Ectodermal cell (in vitro differentiated cells): ENCODE data around the gene SLC12A8.

Experiments used
- H3K27ac ChIP-seq: 2 replicates; pipeline ENCODE4 v1.7.0; 2013; ENCODE audit warnings: mild to moderate bottlenecking, low read depth, low read length; ENCODE audit not compliant: insufficient read depth, poor library complexity, severe bottlenecking
- H3K27me3 ChIP-seq: 2 replicates; pipeline ENCODE4 v1.7.0; 2013; ENCODE audit warnings: mild to moderate bottlenecking, low read length; ENCODE audit not compliant: insufficient read depth, control insufficient read depth, poor library complexity, severe bottlenecking
- H3K36me3 ChIP-seq: one replicate; pipeline ENCODE4 v1.7.0; 2013; ENCODE audit warnings: low read length; ENCODE audit not compliant: control insufficient read depth, insufficient read depth
- H3K4me1 ChIP-seq: one replicate; pipeline ENCODE4 v1.7.0; 2013; ENCODE audit warnings: low read length; ENCODE audit not compliant: control insufficient read depth, insufficient read depth
- H3K4me3 ChIP-seq: 2 replicates; pipeline ENCODE4 v1.7.0; 2013; ENCODE audit warnings: low read depth, low read length, control low read depth; ENCODE audit not compliant: insufficient read depth
- H3K9me3 ChIP-seq: 2 replicates; pipeline ENCODE4 v1.7.0; 2013; ENCODE audit warnings: mild to moderate bottlenecking, low read length, moderate library complexity; ENCODE audit not compliant: control insufficient read depth
- WGBS, 2 experiments: methylation state at CpG; one replicate each; pipeline ENCODE4 v1.1.7; 2013; ENCODE audit warnings: missing lambda C conversion rate in 2 of 2; 5-methylcytosine and 5-hydroxymethylcytosine counted together

The SLC12A8 gene

DNA sequence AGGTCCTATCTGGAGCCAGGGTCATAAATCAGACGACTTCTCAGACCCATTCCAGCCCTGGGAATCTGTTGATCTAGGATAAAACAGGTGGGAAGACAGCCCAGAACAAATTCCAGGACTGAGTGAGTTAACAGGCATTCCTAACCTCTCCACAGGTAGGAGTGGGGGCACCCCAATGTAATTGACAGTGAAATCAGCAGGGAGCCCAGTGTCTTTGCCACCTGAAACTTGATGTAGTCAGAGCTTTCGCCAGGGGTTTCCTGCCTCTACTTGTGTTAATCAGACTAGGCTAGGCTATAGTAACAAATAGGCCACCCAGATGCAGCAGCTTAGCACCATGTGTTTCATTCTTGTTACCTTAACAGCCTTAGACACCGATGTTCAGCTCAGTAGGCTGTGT is 154.0 kb downstream of the SLC12A8 start:
- peaks cover 34% of the 10 kb centered on the region for H3K27me3 ChIP-seq
- WGBS, 2 experiments = 83 to 88% methylated on average over 3 of the region's 3 CpGs
- H3K36me3 ChIP-seq = no peaks in the 10 kb centered on the region
- no peak overlapping the region for H3K27ac ChIP-seq
- no peak overlapping the region for H3K4me3 ChIP-seq
- peaks cover 19% of the 10 kb centered on the region for H3K4me1 ChIP-seq
- no peaks in the 10 kb centered on the region for H3K9me3 ChIP-seq

DNA sequence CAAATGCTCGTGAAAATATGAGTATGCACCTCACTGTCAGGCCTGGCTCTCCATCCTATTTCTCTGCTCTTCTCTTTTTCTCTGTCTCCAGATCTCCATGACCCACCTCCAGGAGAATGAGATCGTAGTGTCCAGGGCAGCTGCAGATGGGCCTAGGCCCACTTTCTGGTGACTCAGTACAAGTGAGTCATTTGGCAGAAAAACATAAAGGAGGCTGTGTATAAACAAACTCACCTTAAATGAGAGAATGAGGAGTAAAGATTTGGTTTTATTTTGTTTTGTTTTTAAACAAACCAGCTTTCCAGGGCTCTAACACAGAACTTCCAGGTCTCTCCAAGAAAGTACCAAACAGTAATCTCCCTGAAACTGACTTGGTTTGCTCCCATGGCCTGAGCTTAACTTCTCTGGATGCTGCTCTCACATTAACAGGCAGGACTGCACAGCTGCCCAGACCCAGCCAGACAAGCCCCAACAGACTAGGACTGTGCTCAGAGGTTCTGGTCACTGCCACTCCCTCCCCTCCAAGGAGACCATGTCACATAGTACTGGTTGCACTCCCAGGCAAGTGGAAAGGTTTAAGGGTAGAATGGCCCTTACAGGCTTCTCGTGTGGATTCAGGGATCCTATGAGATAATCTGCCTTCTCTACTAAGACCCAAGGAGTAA is 155.2 kb downstream of the SLC12A8 start:
- 88 to 90% methylated on average over 3 of the region's 3 CpGs for WGBS, 2 experiments
- Histone ChIP-seq H3K9me3 (no peaks in the 10 kb centered on the region), H3K36me3 (no peaks in the 10 kb centered on the region), H3K27ac (no peak overlapping the region), H3K4me1 (peaks cover 26% of the 10 kb centered on the region), H3K27me3 (peaks cover 36% of the 10 kb centered on the region), H3K4me3 (no peak overlapping the region)

DNA sequence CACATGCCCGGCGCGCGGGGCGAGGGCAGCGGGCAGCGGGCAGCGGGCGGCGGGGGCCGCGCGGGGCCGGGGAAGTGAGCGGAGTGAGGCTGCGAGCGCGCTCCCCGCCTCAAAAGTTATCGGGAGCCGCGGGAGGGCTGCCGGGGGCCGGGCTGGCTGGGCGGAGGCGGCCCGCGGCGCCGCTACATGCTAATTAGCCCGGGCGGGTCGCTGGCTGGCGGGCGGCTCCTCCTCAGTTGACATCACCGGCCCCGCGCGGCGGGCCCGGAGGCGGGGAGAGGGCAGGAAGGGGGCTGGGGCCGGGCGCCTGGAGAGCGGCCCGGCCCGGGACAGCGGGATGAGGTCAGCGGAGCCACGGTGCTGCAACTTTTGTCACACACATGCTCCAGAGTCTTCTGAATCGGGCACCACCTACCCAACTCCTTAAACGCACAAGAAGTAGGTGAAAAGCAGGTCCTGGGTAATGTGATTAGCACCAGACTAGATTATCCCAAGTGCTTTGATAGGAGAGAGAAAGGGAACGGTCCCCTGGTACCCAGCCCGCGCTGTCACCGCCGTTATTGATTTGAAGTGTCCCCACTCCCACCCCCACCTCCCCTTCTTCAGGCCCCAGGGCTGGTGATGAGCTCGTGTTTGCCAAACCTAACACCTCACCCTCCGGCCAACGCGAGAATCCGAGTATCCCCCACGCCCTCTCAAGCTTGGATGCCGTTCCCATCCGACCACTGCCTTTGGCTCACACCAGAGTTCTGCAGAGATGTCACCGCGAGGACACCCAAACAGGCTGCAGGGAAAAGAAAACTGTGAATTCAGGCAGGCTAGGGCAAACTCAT is 156.4 kb downstream of the SLC12A8 start, which contains the start of gene HEG1:
Gene HEG1 (minus strand): TSS at position 85 of the 833 bp plus-strand sequence. CDS start 107 bp downstream, outside the sequence.
- Histone ChIP-seq H3K9me3 (no peaks in the 10 kb centered on the region), H3K4me1 (peaks cover 37% of the 10 kb centered on the region), H3K27ac (no peak within 1 kb of the TSS), H3K36me3 (no peaks in the 10 kb centered on the region), H3K4me3 (peak within 1 kb of the TSS; percentile 64), H3K27me3 (peaks cover 36% of the 10 kb centered on the region)
- WGBS, 2 experiments = 1% methylated on average over 67 of the region's 67 CpGs

- no peaks in the 10 kb centered on the region for H3K9me3 ChIP-seq
- no peak overlapping the region for H3K27ac ChIP-seq
- peaks cover 36% of the 10 kb centered on the region for H3K27me3 ChIP-seq
- peaks cover 42% of the 10 kb centered on the region for H3K4me1 ChIP-seq
- peak overlapping the region; percentile 64 for H3K4me3 ChIP-seq
- no peaks in the 10 kb centered on the region for H3K36me3 ChIP-seq
- WGBS, 2 experiments = 1% methylated on average over 78 of the region's 78 CpGs
Measured at GRCh38 chr3:125055331-125055912, 157.1 kb downstream of the SLC12A8 start.

DNA sequence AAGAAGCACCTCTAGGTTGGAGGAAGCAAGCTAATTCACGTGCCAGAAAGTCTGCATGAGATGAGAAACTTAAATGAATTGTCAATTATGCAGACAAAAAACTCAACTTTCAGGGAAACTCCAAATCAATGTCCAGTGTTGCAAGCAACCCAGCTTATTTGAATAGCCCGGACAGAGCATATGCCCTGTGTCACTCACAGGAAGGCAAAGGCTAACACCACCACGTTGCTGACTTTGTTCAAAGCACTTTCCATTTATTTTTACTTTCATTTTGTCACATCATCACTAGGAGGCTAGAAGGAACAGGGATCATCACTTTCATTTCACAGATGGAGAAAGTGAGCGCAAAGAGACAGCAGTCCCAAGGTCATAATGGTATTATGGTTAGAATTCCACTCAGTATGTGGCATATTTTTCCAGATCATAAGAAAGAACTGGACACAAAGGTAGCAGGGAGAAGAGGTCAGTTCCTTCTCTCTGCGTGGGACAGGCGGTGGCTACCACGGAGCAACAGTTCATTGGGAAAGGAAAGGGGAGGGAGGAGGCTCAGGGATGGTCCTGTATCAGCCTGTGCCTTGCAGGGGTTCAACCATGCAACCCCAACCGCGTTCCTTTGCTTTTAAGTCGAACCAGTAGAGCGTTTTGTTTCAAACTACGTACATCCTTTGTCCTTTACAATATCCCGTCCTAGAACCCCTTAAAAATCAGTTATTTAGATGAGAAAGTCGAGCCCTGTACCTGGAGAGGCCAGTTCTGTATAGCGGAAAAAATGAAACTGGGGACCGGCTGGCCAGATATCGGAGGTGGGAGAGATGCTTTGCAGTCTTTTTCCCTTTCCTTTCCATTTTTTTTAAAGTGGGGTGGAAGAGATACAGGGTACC is 157.9 kb downstream of the SLC12A8 start:
- no peaks in the 10 kb centered on the region for H3K36me3 ChIP-seq
- peak overlapping the region; percentile 64 for H3K4me3 ChIP-seq
- no peak overlapping the region for H3K27ac ChIP-seq
- WGBS, 2 experiments = 13% methylated on average over 17 of the region's 17 CpGs
- peaks cover 36% of the 10 kb centered on the region for H3K27me3 ChIP-seq
- H3K4me1 ChIP-seq = peaks cover 49% of the 10 kb centered on the region
- H3K9me3 ChIP-seq = no peaks in the 10 kb centered on the region

GRCh38 chr3:125054062-125054448 is 158.5 kb downstream of the SLC12A8 start:
- no peak overlapping the region for H3K27ac ChIP-seq
- H3K36me3 ChIP-seq = no peaks in the 10 kb centered on the region
- peaks cover 36% of the 10 kb centered on the region for H3K27me3 ChIP-seq
- H3K4me3 ChIP-seq = no peak overlapping the region
- no peaks in the 10 kb centered on the region for H3K9me3 ChIP-seq
- 74 to 81% methylated on average over 6 of the region's 7 CpGs for WGBS, 2 experiments
- peaks cover 51% of the 10 kb centered on the region for H3K4me1 ChIP-seq

DNA sequence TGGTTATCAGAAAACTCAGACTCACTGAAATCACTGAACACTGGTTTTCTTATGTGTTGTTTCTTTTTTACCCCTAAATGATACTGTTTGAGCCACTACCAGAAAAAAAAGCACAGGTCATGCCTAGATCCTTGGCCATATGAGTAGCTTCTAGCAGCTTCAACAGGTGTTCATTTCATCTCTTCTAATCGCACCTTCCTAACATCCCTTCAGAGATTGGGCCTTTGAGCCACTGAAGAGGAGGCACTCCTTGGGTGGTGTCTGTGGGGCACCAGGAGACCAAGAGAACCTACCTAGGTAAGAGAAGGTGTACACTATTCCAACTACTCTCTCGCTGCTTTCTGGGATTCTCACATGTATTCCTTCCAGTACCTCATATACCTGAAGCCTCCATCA is 159.2 kb downstream of the SLC12A8 start:
- H3K27ac ChIP-seq = no peak overlapping the region
- 90 to 94% methylated on average over 2 of the region's 2 CpGs for WGBS, 2 experiments
- no peak overlapping the region for H3K4me3 ChIP-seq
- H3K4me1 ChIP-seq = peaks cover 51% of the 10 kb centered on the region
- no peaks in the 10 kb centered on the region for H3K9me3 ChIP-seq
- H3K27me3 ChIP-seq = peaks cover 36% of the 10 kb centered on the region
- H3K36me3 ChIP-seq = no peaks in the 10 kb centered on the region

DNA sequence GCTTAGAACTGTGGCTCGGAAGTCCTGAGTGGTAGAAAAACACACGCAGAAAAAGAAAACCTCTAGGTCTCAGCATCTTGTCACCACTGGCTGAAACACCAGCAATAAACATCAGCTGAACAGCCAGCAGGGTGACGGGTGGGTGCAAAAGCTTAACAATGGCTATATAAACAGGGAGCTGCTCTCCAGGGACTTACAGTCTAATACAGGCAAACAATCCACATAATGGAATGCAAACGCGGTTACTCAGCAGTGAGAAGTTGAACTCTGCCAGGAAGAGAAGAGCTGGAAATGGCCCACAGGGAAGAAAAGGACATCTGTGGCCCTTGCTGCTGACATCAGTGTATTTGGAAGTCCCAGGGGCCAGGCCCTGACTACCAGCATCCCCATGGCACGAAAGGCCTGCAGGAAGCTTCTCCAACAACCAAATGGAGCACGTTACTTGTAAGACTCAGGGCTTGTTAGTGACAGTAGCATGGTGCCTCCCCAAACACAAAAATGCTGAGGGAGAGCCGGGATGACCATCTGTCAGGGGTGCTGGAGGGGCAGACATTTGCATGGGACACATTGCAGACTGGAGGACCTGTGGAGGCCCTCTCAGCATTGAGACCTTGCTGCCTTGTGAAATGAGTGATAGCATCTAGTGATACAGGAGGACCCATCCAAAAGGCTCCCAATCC is 159.8 kb downstream of the SLC12A8 start:
- Histone ChIP-seq H3K36me3 (no peaks in the 10 kb centered on the region), H3K27ac (no peak overlapping the region), H3K4me1 (peaks cover 51% of the 10 kb centered on the region), H3K4me3 (no peak overlapping the region), H3K9me3 (no peaks in the 10 kb centered on the region), H3K27me3 (peaks cover 32% of the 10 kb centered on the region)
- WGBS, 2 experiments = 34 to 37% methylated on average over 8 of the region's 8 CpGs

DNA sequence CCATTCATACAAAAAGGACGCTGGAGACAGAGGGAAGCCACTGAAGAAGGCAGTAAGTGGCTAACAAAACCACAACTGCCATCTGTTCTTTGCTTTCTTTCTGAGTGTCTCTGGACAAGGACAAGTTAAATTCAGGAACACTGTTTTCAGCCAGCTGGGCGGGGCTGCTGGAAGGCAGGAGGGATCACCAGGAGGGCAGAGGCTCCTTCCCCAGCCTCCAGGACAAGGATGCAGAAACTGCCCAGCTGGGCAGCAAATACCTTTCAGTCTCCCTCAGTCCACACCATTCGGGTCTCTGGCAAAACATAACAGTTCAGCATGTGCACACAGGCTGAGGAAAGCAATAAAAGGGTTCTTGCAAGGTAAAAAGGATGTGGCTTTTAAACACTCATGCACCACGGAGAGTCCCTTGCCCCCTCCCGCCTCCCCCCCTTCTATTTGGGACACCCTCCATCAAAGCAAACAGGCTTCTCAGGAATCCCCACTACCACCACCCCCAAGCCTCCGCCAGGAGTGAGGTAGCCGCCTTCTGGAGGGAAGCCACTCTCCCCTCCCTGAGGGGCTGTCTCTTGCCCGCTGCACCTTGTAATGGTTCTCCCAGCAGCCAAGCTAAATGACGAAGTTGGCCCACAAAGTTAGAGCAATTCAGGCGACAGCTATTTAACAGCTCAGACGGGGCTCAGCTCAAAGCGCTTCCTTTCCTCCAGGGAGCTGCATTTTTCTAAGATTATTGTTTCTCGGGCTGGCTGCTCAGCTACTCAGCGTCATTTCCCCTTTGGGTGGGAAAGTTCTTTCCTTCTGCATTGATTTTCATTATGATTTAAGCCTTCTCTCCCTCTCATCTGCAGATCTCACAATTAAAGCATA is 160.6 kb downstream of the SLC12A8 start:
- peaks cover 25% of the 10 kb centered on the region for H3K27me3 ChIP-seq
- H3K27ac ChIP-seq = peak overlapping the region; percentile 5
- no peaks in the 10 kb centered on the region for H3K36me3 ChIP-seq
- no peak overlapping the region for H3K4me3 ChIP-seq
- no peaks in the 10 kb centered on the region for H3K9me3 ChIP-seq
- WGBS, 2 experiments = 7 to 8% methylated on average over 14 of the region's 14 CpGs
- peaks cover 51% of the 10 kb centered on the region for H3K4me1 ChIP-seq
